HepG2 (cell line): Measurements from ENCODE around the gene DDO. TPM values are rescaled to one million over a fixed set of nuclear protein-coding genes. Genes with fewer than 3 reads are reported as not detected.

Experiments used
- AGO2 ChIP-seq: fragments of 200-400 bp; formaldehyde crosslinking; optimal IDR thresholded peaks from 2 replicates; pipeline ENCODE3; 2017; ENCODE audit warnings: mild to moderate bottlenecking, low read depth, low read length, moderate library complexity
- AHDC1 ChIP-seq: sonication (generic); formaldehyde crosslinking; IDR thresholded peaks from 2 replicates; pipeline ENCODE4 v1.5.1; 2020; ENCODE audit warnings: mild to moderate bottlenecking, missing genetic modification reagents, borderline replicate concordance
- ATAD3A ChIP-seq: sonication (generic); formaldehyde crosslinking; IDR thresholded peaks from 2 replicates; pipeline ENCODE4 v1.4.0; 2020; ENCODE audit warnings: missing genetic modification reagents
- CAMTA2 ChIP-seq: sonication (generic); formaldehyde crosslinking; IDR thresholded peaks from 2 replicates; pipeline ENCODE4 v1.4.0; 2020; ENCODE audit warnings: mild to moderate bottlenecking, missing genetic modification reagents, borderline replicate concordance
- CERS6 ChIP-seq: sonication (generic); formaldehyde crosslinking; IDR thresholded peaks from 2 replicates; pipeline ENCODE4 v1.5.0; 2020; ENCODE audit warnings: missing genetic modification reagents
- ETV5 ChIP-seq: IDR thresholded peaks from 2 replicates; pipeline ENCODE4 v1.6.1; 2018; ENCODE audit warnings: missing biosample characterization, missing genetic modification reagents, inconsistent platforms, borderline replicate concordance
- FOXJ3 ChIP-seq: sonication (generic); formaldehyde crosslinking; IDR thresholded peaks from 2 replicates; pipeline ENCODE4 v1.4.0; 2020; ENCODE audit warnings: missing genetic modification reagents, mild to moderate bottlenecking, borderline replicate concordance
- HNRNPK ChIP-seq: fragments of 200-400 bp; formaldehyde crosslinking; IDR thresholded peaks from 2 replicates; pipeline ENCODE4 v1.6.1; 2018; ENCODE audit warnings: low read length, low read depth, moderate library complexity, mild to moderate bottlenecking; ENCODE audit not compliant: poor library complexity, severe bottlenecking
- MXD1 ChIP-seq: sonication (generic); formaldehyde crosslinking; IDR thresholded peaks from 2 replicates; pipeline ENCODE4 v1.4.0; 2020; ENCODE audit warnings: mild to moderate bottlenecking, missing genetic modification reagents
- SOX6 ChIP-seq, 2 experiments: fragments of 450-650 bp in 1 of 2; sonication (generic) in 1 of 2; formaldehyde crosslinking in 1 of 2; IDR thresholded peaks; 2 replicates each; pipeline versions ENCODE4 v1.4.0 to v1.6.1; 2017 to 2020; ENCODE audit warnings: antibody characterized with exemption in 1 of 2, mild to moderate bottlenecking in 1 of 2, missing genetic modification reagents in 1 of 2
- TRAFD1 ChIP-seq: sonication (generic); formaldehyde crosslinking; IDR thresholded peaks from 2 replicates; pipeline ENCODE4 v1.5.1; 2020; ENCODE audit warnings: missing genetic modification reagents, mild to moderate bottlenecking, borderline replicate concordance
- ZGPAT ChIP-seq: IDR thresholded peaks from 2 replicates; pipeline ENCODE4 v1.6.1; 2016; ENCODE audit warnings: mild to moderate bottlenecking
- ZNF160 ChIP-seq: sonication (generic); formaldehyde crosslinking; IDR thresholded peaks from 2 replicates; pipeline ENCODE4 v1.8.0; 2022; ENCODE audit warnings: mild to moderate bottlenecking, inconsistent platforms, missing genetic modification reagents
- ZNF282 ChIP-seq: fragments of 450-650 bp; IDR thresholded peaks from 2 replicates; pipeline ENCODE4 v1.6.1; 2018; ENCODE audit not compliant: partially characterized antibody
- ZNF605 ChIP-seq: sonication (generic); formaldehyde crosslinking; IDR thresholded peaks from 2 replicates; pipeline ENCODE4 v1.8.0; 2022; ENCODE audit warnings: mild to moderate bottlenecking, missing genetic modification reagents
- ZNF672 ChIP-seq: sonication (generic); formaldehyde crosslinking; IDR thresholded peaks from 2 replicates; pipeline ENCODE4 v1.8.1; 2022; ENCODE audit warnings: missing genetic modification reagents
- polyA plus RNA-seq, 8 experiments: library from polyadenylated mRNA; depleted of rRNA in 3 of 8; stranded (reverse) in 7 of 8; unstranded in 1 of 8; fragments of >200 nt; fragmentation: Illumina TruSeq in 4 of 8; extraction: Trizol in 4 of 8; gene quantifications; 2 replicates each; pipeline versions ENCODE4 v1.2.1 to v1.2.3, GENCODE V29; 2011 to 2016; ENCODE audit warnings: low read depth in 4 of 8, missing spikeins in 1 of 8, mixed read lengths in 1 of 8; ENCODE audit not compliant: insufficient read depth in 1 of 8
- total RNA-seq, 5 experiments: library from RNA; depleted of rRNA; stranded (reverse); fragments of >200 nt; fragmentation: Illumina TruSeq; extraction: Trizol; gene quantifications; 2 replicates each; pipeline ENCODE4 v1.2.3, GENCODE V29; 2016; ENCODE audit warnings: low read depth in 1 of 5

Gene DDO
- total and polyA plus RNA-seq, 2 of the 13 experiments (the other 11 are each of a cell fraction or from before 2014, with no cell fraction given): 6.1 to 10.3 TPM

GRCh38 chr6:110415086-110415916 is at the start of gene DDO (continued):
- TF ChIP-seq AHDC1 (no peak), ATAD3A (no peak), MXD1 (CRISPR knock-in tag) (peak; percentile 66; the same call in 1 of the 2 replicates), TRAFD1 (CRISPR knock-in tag) (no peak), SOX6 (IDR thresholded peaks at IDR 0.05) (no peak), SOX6 (CRISPR knock-in tag; IDR thresholded peaks at IDR 0.05) (peak; percentile 37; the same call in 1 of the 2 replicates), ZNF605 (CRISPR knock-in tag) (0 out of 2 replicates have a peak, but pooled peaks have one; percentile 37), AGO2 (no peak), CAMTA2 (CRISPR knock-in tag) (no peak), CERS6 (CRISPR knock-in tag) (no peak), ETV5 (CRISPR knock-in tag) (no peak), ZNF672 (CRISPR knock-in tag) (no peak), FOXJ3 (CRISPR knock-in tag) (no peak), ZGPAT (CRISPR knock-in tag) (peak; percentile 45; the same call in 1 of the 2 replicates), ZNF160 (no peak), ZNF282 (no peak), HNRNPK (no peak)
